Frontal cortex (tissue), 4 donors: ENCODE measurements around the gene PCDHGA12. TPM values are rescaled to one million over a fixed set of nuclear protein-coding genes. Genes with fewer than 3 reads are reported as not detected.
"Not testable (repeated sequence)": the region's sequence is repeated elsewhere in the genome, so short reads cannot be mapped to it uniquely, and the experiment has no call there.

ENCODE experiments used
- DNase-seq, 2 donors: peaks; one replicate each; pipeline ENCODE4 v3.0.0; 2012; ENCODE audit warnings: low spot score in 2 of 2
- FAIRE-seq: peaks from 2 replicates; lab custom pipeline; 2012; peaks lifted over from hg19 to GRCh38; lab: Jason Lieb, UNC
- total RNA-seq: library from RNA; depleted of rRNA; stranded (reverse); fragments of >200 nt; gene quantifications from one replicate; pipeline ENCODE4 v1.2.3, GENCODE V29; 2014
- donor health status: control.
- donor health status: control.
- donor health status: control.

Gene PCDHGA12
- total RNA-seq, 1 donor from 2014 or later = 3.7 TPM

GRCh38 chr5:141403387-141403786 is 26.9 kb upstream of the PCDHGA12 start:
- no peak for DNase-seq
- no peak for FAIRE-seq

GRCh38 chr5:141407790-141408505 is 22.4 kb upstream of the PCDHGA12 start, which contains the start of gene PCDHGB6:
Gene PCDHGB6, plus strand, starts transcription at chr5:141408021. Its CDS starts 182 bp downstream, at chr5:141408203.
- not testable (repeated sequence) for DNase-seq, FAIRE-seq

- no peak for FAIRE-seq
- DNase-seq = no peak
These were observed 20.6 kb upstream of the PCDHGA12 start for GRCh38 chr5:141409598-141410306.

GRCh38 chr5:141411575-141411974 is 18.7 kb upstream of the PCDHGA12 start:
- DNase-seq (no peak), FAIRE-seq (no peak)

- FAIRE-seq (no peak), DNase-seq (no peak)
These were observed 17.3 kb upstream of the PCDHGA12 start, which contains the start of gene PCDHGA10 for GRCh38 chr5:141412854-141413539. Gene PCDHGA10, plus strand, starts transcription at chr5:141412987. Its CDS starts 189 bp downstream, at chr5:141413176.

GRCh38 chr5:141413540-141414069 is 16.7 kb upstream of the PCDHGA12 start:
- no peak for DNase-seq
- FAIRE-seq = no peak

- not testable (repeated sequence) for FAIRE-seq, DNase-seq
These were observed 15.6 kb upstream of the PCDHGA12 start for GRCh38 chr5:141414548-141415274.

- FAIRE-seq, DNase-seq: not testable (repeated sequence)
These were observed 15.1 kb upstream of the PCDHGA12 start for GRCh38 chr5:141415275-141415618.

- peak in 1 of 2 donors; percentile 42 for DNase-seq
- not testable (repeated sequence) for FAIRE-seq
These were observed 12.7 kb upstream of the PCDHGA12 start, which contains the start of gene PCDHGB7 for GRCh38 chr5:141417494-141418172. Gene PCDHGB7, plus strand, starts transcription at chr5:141417677. Its CDS starts 183 bp downstream, at chr5:141417860.

GRCh38 chr5:141419074-141419880 is 11.0 kb upstream of the PCDHGA12 start:
- no peak for DNase-seq
- no peak for FAIRE-seq

GRCh38 chr5:141420855-141421488 is 9.3 kb upstream of the PCDHGA12 start, which contains the start of gene PCDHGA11:
Gene PCDHGA11, plus strand, starts transcription at chr5:141421051. Its CDS starts 177 bp downstream, at chr5:141421228.
- DNase-seq (no peak), FAIRE-seq (no peak)

GRCh38 chr5:141421489-141421855 is 8.8 kb upstream of the PCDHGA12 start:
- no peak for DNase-seq
- no peak for FAIRE-seq

GRCh38 chr5:141422742-141423291 is 7.5 kb upstream of the PCDHGA12 start:
- FAIRE-seq (no peak), DNase-seq (no peak)

- FAIRE-seq (no peak), DNase-seq (no peak)
These were observed 2.4 kb upstream of the PCDHGA12 start for GRCh38 chr5:141427783-141428426.

GRCh38 chr5:141431286-141431685 is 979 bp downstream of the PCDHGA12 start:
- no peak for FAIRE-seq
- DNase-seq = peak in 1 of 2 donors; percentile 23

GRCh38 chr5:141432308-141432707 is 2.0 kb downstream of the PCDHGA12 start:
- not testable (repeated sequence) for FAIRE-seq, DNase-seq

GRCh38 chr5:141432726-141433125 is 2.4 kb downstream of the PCDHGA12 start:
- not testable (repeated sequence) for FAIRE-seq, DNase-seq
